DMS153 treated with DMSO at 0.1 percent for 48 hours (cell line): Measurements from ENCODE around the gene MTA2.
A peak's percentile ranks its signal among the peaks of the same experiment; 100 is the strongest.
"Not testable (repeated sequence)": the region's sequence is repeated elsewhere in the genome, so short reads cannot be mapped to it uniquely, and the experiment has no call there.

ENCODE experiments used
- DNase-seq: peaks from one replicate; lab custom pipeline; 2025; ENCODE audit not compliant: unreplicated experiment; lab: John Stamatoyannopoulos, UW

The MTA2 gene

DNA sequence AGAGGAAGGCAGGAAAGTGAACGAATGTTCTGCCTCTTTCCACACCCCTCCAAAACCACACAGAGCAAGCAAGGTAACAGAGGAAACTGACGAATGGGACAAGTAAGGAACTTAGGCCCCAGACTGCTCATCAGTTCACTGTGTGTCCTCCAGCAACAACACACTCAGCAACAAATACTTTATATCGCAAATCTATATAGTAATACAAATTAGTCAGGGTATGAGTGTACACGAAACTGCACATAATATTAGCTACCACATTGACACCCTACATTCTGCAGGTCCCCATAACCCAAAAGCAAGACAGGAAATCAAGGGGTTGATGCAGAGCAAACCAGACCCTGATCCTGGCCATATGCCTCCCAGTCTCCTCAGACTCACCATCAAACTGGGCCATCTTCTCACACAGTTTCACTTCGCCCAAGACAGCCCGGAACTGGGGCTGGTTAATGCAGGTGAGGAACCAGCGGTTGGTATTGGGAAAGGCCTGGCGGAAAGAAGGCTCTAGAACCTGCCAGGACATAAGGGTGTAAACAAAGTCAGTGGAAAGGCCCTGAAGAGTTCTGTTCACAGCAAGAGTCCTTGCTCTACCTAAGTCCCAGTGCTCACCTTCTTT lies 34.5 kb downstream of the MTA2 start:
- DNase-seq = no peak

DNA sequence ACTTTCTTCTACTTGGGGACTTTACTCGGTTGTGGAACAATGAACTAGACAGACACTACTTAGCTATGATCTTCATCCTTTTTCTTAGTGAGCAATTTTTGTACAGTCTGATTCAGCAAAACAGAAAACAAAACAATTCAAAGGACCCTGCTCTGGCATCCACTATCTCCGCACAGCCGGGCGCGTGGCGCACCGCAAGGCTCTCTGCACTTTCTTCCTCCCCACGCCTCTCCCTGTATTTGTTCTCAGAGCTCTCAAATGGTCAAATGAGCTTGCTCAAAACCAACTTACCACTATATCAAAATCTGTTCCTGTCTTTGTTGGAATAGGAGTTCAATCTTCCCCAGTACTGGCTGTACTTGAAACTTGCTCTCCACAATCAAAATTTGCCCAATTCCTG lies 35.4 kb downstream of the MTA2 start:
- no peak for DNase-seq

DNA sequence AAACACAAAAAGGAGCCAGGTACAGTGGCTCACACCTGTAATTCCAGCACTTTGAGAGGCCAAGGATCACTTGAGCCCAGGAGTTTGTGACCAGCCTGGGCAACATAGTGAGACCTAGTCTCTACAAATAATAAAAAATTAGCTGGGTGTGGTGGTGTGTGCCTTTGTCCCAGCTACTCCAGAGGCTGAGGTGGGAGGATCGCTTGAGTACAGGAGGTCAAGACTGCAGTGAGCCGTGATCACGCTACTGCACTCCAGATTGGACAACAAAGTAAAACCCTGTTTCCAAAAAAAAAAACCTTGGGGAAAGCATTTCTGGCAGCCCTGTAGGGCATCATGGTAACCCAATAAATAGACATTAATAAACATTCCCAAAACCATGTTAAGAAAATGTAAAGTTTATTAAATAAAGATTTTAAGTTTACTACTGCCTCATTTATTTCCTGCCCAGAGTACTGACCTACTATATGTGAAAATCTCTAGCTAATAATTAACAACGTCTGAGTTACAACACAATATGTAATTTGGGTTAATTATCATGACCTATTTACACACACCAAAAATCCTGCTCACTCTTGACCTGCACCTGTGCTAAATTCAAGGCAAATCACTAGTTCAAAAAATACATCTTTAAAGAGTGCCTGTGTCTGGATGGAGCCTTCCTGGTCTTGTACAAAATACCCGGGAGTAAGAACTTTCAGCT lies 36.4 kb downstream of the MTA2 start:
- DNase-seq = no peak

DNA sequence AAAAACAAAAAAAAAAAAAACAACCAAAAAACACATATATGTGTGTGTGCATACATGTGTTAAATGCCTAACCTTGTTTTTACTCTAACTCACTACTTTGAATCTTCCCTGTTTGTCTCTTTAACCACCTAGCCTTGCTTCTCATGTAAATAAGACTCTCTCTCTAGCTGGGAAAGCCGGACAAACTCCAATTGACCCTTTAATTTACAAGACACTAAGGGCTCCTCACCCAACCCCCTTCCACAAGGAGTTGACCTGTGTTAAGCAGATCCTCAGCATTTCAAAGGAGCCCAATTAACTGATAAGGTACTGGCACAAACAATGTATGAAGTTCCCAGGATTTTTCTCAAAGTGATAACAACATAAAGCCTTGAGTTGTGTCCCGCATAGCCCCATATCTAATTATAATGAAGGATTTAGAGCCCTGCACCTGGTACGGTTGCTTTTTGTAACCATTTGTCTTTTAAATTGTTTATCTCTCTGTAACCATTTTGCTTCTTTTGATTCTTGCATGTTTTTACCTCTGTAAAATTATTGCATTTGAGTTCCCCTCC lies 39.9 kb downstream of the MTA2 start:
- DNase-seq = not testable (repeated sequence)

DNA sequence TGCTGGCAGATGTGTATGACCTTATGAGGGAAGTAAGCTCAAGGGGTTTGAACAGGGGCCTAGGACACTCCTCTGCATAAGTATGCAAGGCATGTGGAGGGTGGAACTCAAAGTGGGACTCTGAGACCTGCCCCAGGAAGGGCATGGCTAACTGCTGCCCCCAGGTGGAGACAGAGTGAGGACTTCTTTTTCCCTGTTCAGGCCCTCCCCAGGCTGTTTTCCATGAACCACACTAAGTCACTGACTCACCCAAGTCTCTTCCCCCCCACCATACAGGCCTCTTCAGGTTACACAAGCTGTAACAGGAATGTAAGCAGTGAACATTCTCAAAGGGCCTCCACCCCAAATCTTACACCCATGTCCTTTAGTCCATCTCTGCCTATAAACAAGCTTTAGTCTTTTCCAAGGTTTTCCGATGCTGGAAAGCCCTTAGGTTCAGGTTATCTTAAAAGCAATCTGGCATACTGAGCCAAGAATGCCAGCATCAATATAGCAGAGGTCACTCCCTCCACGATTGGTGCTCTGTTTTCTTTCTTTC lies 41.0 kb downstream of the MTA2 start:
- no peak for DNase-seq

DNA sequence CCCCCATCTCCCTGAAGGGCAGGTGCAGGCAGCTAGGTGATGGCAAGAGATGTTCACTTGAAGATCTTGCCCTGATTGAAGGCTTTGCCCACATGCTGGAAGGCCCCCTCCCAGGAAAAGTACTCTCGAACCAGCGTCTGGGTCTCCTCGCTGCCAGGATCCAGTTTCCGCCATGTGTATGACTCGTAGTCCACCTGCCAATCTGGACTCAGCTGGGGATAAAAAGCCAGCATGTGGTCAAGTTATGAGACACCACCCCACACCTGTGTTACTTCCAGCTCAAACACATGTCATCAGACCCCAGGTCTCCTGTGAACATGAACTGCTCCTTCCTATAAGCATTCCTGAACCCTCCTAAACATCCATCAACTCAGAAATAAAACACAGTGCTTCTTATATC lies 42.0 kb downstream of the MTA2 start:
- not testable (repeated sequence) for DNase-seq

DNA sequence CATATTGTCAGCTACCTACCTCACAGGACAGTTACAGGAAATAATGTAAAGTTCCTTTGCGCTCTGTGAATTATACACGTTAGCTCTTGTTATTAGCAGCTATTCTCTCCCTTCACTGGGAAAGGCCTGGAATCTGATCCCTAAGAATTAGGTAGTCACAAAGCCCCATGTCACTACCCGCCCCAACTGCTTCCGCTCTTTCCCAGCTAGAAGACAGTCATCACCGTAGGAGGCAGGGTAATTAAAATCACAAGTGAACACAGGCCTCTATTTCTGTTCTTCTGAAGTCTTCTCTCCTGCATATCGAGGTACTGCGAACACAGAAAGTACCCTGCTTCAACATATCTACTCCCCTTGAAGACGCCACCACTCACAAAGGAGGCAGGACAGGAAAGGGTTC lies 42.5 kb downstream of the MTA2 start:
- DNase-seq = no peak

DNA sequence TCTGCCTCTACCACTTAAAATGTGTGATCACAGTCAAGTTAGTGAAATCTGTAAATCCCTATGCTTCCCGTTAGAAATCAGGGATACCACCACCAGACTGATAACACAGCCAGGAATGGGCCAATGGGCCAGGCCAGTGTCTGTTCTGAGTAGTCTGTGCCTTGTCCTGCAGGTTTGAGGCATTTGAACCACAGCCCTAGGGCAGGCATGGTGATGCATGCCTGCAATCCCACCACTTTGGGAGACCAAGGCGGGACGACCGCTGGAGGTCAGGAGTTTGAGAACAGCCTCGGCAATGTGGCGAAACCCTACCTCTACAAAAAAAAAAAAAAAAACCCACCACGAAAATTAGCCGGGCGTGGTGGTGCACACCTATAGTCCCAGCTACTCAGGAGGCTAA lies 43.0 kb downstream of the MTA2 start:
- DNase-seq = no peak

DNA sequence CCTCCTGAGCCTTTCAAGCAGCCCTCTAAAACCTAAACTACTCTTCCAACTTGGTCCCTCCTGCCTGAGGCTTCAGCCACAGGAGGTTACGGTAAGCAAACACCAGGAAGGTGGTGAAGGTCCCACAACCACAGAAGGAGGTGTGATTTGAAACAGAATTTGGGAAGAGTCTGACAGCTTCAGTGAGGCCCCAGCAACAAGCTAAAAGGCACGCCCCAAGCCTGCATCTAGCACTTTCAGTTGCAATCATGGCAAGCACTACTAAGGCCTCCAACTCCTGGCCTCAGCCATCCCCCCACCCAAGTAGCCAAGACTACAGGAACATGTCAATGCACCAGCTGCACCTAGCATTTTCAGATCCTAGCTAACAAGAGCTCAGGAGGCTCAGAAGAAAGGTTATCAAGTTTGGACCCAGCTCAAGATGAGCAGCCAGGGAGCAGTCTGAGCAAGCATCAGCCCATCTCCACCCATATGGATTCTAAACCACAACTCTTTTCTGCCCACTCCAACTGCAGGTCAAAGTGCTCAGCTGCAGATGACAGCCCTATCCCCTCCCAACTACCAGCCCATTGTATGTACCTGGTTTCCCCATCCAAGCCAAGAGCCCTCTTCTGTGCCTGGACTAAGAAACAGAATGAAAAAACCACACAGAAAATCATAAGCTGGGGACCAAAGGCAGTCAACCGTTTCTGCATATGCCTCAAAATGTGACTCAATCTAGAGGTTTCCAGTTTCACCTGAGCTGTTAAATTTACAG lies 44.6 kb downstream of the MTA2 start:
- DNase-seq = no peak

DNA sequence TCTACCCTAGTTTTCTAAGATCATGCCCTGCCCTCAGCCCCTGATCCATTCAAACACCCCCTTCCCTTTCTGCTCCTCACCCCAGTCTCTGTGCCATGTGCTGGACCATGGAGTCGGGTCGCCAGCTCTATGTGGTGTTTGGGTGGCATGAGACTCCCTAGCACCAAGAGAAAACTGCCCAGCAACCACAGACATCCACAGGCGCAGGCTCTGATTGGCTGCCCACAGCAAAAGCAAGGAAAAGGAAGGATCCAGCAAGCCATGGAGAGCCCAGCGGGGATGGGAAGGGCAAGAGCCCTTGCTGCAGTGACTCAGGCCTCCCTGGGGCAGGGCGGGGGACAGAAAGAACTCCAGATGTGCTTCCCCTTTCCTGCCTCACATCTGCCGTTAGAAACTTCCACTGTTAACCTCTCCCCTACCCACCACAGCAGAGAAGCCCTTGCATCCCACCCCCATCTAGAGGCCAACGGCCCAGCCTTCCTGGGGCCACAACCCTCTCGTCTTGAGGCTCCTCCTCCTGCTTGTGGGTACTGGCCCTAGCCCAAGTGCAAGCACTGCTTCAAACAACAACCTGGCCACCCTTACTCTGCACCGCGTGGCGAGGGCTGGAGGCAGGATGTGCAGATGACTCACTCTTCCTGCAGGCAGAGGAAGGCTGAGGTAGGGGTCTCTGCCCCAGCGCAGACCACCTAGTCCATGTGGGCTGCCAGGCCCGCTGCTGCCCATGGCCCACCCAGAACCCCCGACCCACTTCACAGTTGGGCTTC lies 45.4 kb downstream of the MTA2 start:
- peak; percentile 19 for DNase-seq

DNA sequence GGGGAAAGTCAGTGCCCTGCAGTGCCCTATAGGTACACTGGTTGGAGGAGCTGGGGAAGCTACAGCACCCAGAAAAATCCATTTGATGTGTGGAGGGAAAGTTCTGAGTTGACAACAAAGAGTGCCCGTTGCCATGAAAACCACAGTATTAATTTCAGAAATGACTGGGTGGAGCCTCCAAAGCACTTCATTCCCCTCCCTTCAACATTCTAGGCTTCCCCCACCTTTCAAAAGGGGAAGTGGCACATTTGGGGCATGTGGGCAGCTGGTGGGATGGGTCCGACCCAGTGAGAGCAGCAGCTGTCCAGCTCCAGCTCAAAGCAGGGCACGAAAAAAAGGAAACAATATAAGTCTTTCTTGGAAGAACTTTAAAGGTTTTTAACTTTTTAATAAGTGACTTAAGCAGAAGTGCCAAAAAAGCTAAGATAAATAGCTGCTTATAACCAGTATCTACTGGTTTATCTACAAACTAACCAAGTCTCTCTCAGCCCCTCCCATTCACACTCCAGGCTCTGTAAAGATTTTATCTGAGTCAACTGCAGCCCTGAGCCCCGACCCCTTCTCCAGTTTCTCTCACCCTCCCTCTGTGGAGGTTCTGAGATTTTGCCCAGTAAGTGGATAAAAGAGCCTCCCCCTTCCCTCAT lies 46.1 kb downstream of the MTA2 start:
- DNase-seq = no peak

DNA sequence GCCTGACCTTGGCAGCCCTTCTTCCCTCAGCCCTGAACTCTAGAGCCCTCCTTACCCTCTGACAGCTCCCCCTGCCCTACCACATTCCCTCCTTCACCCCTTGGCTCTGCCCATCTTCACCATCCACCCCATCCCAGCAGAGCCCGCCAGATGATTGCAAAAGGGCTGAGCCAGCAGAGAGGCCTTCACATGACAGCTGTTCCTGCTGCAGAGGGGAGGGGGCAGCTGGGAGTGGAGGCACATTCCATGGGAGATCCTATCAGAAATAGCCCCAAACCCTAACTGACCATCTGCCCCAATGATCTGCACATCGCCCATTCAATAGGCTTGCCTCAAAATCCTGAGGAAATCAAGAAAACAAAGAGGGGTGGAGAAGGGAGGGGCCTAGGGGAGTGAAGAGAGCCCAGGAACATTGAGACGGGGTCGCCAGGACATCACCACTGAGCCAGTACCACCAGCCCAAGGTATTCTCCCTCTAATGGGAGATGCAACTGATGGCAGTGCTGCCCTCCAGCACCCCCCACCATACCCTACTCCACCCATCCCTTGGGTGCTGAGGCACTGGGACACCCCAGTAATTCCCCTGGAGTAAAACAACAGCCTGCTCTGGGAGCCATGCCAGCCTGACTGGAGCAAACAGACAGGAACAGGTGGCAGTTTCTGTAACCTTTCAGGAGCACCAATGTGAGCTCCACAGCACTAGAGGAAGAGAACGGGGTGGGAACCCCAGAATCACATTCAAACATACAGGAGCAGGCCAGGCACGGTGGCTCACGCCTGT lies 47.1 kb downstream of the MTA2 start:
- DNase-seq = no peak

DNA sequence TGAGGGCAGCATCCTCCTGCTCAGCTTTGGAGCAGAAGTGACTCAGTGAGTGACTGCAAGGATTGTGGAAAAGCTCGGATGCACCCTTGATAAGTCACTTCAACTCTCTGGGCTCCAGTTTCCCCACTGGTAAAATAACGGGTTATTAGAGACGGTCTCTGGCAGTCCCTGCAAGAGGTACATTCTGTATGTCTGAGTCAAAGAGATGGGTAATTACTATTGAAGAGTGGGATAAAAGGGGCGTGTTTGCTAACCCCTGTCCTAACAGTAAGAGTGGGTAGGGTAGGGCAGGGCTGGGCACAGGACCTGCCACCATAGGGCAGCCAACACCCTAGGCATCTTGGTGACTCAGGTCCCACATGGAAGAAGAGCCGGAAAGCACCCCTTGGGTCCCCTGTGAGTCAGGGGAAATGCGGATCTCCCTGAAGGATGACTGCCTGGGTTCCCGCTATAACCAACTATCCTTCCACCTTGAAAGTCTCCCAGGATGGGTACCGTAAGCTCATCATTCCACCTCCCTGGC lies 47.8 kb downstream of the MTA2 start:
- DNase-seq = no peak

DNA sequence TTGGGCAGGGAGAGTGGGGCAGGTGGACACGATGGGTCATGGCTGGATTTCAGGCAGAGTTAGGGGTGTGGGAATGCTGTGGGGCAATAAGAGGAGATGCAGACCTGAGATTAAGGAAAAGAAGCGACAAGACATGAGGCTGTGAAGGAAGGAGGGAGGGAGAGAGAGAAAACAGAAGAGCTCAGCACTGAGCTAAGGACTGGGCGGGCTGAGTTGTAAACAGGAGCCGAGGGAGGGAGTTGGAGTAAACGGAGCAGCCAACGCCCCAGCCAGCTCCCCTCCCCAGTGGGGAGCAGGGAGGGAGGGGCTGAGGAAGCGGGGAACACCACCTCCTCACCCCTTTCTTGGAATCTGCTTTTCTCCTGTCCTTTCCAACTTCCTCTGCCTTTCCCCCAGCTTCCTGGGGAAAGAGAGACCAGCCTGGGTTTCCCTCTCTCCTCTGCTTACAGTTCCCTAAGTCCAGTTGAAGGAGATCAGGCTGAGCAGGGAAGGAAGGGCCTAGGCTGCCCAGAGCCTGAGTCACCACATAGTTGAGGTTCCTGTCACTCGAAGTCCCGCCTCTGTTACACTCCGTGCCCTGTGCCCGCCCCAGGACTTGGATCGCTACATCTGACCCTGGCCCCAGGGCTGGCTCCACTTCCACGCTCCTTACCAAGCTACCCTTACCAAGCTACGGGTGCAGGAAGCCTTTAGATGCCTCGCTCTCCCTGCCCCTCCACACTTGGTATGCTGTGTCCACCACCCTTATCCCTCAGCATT lies 48.4 kb downstream of the MTA2 start:
- DNase-seq = no peak

DNA sequence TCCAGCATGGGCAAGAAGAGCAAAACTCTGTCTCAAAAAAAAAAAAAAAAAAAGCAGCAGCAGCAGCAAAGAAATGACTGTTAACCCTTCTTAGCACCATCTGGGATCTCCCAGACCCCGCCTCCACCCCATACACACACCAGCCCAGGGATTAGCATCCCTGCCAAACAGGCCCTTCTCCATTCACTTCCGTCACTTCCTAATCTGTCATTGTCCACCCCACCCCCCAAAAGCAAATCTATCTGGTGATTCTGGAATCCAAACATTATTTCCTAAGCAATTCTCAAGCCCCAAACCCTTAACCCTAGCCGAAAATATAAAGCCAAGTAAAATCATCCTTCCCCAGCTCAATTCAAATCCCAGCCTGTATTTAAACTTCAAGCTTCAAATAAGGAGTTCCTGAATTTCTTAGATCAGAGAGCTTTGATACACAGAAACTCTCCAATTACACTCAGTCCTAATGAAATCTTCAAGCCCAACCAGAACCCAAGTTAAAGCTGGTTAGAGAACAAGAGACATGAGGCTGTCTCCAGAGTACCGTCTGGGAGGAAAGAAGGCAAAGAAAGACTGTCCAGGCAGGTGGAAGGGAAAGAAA lies 49.1 kb downstream of the MTA2 start:
- no peak for DNase-seq

DNA sequence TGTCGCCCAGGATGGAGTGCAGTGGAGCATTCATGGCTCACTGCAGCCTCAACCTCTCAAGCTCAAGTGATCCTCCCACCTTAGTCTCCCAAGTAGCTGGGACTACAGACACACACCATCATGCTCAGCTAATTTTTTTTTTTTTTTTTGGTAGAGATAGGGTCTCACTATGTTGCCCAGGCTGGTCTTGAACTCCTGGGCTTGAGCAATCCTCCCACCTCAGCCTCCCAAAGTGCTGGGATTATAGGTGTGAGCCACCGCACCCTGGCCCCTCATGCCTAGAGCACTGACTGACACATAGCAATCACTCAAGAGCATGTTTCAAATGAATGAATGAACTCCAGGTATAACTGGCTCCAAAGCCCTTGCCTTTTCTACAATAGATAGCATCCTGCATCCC lies 51.2 kb downstream of the MTA2 start:
- not testable (repeated sequence) for DNase-seq

DNA sequence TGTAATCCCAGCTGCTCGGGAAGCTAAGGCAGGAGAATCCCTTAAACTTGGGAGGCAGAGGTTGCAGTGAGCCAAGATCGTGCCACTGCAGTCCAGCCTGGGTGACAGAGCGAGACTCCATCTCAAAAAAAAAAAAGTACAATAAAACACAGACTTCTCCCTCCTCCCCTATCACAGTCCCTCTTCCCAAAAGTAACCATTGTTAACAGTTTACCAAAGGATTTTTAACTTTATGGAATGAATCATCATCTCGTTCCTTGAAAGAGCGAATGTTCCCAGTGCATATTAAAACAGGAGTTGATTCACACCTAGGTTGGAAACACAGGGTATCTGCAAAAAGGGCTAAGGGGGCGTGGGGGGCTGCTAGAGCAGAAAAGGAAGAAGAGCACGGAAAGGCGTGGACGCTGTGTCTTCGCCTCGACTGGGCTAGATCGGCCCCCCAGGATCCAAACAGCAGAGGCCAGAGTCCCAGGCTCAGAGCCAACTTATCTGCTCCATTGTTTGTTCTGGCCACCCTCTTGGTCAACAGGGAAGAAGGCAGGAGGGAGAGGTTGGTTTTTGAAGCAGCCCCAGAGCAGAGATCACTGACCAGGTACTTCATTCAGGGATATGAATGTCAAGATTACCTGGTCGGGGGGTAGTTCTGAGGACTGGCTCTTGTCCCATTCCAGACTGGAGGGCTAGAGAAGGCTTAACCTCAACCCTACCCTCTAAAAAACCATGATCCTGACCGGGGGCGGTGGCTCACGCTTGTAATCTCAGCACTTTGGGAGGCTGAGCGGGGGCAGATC lies 52.9 kb downstream of the MTA2 start:
- no peak for DNase-seq
